ENCODE data around the gene CDKL5.

The CDKL5 gene

DNA sequence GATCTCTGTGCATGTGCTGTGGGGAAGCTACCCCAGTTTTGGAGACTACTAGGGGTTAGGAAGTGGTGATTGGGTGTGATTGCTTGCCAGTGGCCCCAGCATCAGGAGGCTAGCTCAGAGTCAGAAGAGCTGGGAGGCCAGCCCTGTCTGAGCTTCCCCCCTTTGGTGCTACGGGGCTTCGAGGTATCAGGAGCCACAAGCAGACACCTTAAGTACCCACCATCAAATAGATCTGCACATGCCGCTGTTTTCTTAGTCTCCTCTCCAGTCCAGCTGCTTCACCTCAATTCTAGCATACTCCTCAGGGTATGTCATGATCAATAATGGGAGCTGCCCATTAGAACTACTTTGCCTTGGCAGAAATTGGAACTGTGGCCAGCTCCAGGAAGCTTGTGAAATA, 271.2 kb downstream of the CDKL5 start:
- DNase-seq (ENCODE audit: low read depth in 2 of 2): no peak

DNA sequence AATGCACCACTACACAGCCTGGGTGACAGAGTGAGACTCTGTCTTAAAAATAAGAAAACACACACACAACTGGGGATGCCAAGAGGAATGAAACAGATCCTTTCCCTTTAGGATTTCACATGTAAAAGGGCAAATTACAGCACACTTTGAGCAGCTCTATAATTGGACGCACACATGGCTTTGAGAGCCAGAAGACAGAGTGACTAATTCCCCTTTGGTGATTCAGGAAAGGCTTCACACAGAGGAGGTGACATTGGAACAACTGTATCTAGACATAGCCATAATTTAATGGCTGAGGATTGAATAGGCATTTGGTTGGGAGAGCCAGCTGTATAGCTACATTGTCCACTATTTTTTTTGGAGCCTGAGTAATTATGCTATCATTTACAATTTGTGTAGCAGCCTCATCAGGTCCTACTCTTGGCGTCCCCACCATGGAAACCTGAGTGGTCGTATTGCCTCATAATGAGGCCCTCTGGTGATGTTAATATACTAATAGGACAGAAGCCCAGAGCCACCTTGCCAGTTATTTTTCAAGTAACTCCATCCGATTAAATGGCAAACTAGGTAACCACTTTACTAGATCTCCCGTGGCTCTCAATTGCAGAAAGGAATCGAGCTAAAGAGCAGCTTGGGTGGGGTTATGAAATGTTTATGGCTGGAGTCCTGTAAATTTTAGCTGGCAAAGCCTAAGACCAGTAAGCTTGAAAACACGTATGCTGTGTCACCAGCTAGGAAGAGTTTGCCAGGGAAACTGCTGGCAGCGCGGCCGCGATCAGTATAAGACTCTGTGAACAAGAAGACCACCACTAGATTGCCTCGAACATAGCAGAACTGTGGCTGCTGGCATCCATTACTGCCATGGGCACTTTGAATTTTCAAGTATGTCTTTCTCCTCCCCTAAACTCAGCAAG, 273.6 kb downstream of the CDKL5 start:
- no peak for DNase-seq (ENCODE audit: low read depth in 2 of 2)

DNA sequence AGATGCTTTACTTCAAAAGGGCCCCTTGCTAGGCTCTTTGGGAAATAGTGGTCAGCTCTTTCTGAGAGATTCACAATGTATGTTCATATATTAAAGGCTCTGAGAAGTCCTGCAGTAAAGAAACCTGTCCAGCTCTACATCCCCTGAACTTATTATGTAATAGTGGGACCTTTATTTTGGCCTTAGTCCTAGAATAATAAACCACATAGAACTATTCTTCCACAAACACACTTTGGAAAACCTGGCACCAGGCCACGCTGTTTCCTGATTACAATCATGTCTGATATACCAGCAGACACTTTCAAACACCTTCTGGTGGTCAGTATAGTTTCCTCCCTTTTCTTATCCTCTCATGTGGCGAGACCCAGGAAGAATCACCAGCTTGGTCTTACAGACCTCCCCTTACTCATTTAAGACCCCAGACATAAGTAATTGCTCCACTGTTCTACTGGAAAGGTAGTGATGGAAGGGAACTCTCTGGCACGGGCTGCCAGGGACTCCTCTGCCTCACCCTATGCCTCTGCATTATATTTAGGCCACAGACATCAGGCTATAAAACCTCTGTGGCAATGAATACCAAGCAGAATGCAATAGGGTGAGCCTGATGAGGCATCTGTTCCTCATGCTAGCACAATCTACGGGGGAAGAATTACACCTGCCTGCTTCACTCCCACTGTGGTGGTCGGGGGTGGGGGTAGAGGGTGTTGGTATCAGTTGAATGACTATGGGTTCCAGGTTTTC, 276.4 kb downstream of the CDKL5 start:
- DNase-seq (ENCODE audit: low read depth in 2 of 2): no peak

DNA sequence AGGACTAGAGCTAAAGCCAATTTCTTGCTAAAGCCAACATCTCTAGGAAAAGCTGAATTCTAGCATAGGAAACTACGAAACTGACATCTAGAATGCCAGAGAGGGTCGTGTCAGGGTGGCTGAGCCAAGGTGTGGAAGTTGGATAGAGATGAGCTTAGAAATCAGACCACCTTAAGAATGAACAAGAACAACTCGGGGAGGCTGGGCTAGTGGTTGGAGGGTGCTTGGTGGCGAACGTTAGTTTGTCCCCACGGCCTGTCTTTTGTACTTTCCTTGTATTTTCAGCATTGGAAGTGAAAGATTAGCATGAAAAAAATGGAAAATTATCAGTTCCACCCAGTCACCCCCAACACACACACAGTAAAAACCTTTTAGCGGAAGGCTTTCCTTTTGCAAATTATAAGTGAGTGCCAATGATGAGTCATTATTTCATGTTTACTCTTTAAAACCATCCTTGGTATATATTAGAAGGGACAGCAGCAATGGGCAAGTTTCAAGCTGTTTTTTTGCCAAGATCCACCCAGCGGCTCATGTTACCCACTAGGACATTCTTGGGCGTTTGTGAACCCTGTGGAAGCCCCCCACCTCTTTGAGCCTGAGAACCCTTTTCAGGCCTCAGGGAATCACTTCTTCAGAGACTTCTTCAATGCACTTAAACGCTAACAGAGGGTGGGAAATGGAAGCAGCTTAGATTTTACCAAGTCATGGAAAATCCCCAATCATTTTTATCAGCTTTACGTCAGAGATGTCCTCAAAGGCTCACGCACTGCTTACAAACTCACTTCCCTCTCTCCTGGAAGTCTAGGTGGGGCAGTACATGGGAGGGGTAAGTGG, 277.2 kb downstream of the CDKL5 start:
- DNase-seq (ENCODE audit: low read depth in 2 of 2): no peak

Measured in stimulated activated CD4-positive, alpha-beta T cell treated with anti-CD3 and anti-CD28 coated beads, Interleukin-1b, Interleukin-23, amount 100 ng/mL, for 1 hour (primary cell).